Stomach (tissue), 4 donors: ENCODE results near the gene CELSR1.

Source experiments
- POLR2A ChIP-seq, 4 donors: fragments of 450-650 bp; IDR thresholded peaks; one replicate each; pipeline ENCODE4 v1.6.1; 2016; ENCODE audit warnings: antibody characterized with exemption in 4 of 4, control low read depth in 2 of 4, mild to moderate bottlenecking in 1 of 4, moderate library complexity in 1 of 4
- POLR2AphosphoS5 ChIP-seq, 3 donors: sonication (generic); formaldehyde crosslinking; IDR thresholded peaks; one replicate each; pipeline ENCODE4 v1.6.1; 2016; ENCODE audit warnings: antibody characterized with exemption in 3 of 3
- TF ChIP-seq, protein P1 (sequence below), 7 experiments: fragments of 450-650 bp in 4 of 7; fragments of 200-600 bp in 3 of 7; sonication (generic) in 3 of 7; IDR thresholded peaks; one replicate each; pipeline ENCODE4 v1.5.1; 2016 to 2019; ENCODE audit warnings: antibody characterized with exemption in 7 of 7, control low read depth in 2 of 7, mild to moderate bottlenecking in 1 of 7

DNA sequence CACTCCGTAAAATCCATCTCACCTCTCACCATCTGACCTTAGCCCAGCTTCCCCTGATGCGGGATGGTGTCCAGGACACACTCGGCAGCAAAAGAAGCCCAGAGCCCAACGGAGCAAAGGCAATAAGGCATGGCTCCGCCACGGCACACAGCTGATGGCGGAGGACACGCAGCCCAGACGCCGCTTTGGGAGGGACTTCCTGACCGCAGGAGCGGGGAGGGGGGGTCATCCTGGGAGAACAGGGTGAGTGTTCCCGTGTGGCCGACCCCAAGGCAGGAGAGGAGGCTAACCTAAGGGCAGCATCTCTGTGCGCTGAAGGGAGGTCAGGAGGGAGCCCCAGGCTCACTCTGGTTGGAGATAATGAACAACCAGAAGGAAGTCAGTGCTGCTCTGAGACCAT lies 130.6 kb downstream of the CELSR1 start:
- TF ChIP-seq POLR2A (IDR thresholded peaks at IDR 0.05) (no peak), POLR2AphosphoS5 (IDR thresholded peaks at IDR 0.05) (no peak)
- TF ChIP-seq, protein P1, sequence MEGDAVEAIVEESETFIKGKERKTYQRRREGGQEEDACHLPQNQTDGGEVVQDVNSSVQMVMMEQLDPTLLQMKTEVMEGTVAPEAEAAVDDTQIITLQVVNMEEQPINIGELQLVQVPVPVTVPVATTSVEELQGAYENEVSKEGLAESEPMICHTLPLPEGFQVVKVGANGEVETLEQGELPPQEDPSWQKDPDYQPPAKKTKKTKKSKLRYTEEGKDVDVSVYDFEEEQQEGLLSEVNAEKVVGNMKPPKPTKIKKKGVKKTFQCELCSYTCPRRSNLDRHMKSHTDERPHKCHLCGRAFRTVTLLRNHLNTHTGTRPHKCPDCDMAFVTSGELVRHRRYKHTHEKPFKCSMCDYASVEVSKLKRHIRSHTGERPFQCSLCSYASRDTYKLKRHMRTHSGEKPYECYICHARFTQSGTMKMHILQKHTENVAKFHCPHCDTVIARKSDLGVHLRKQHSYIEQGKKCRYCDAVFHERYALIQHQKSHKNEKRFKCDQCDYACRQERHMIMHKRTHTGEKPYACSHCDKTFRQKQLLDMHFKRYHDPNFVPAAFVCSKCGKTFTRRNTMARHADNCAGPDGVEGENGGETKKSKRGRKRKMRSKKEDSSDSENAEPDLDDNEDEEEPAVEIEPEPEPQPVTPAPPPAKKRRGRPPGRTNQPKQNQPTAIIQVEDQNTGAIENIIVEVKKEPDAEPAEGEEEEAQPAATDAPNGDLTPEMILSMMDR (IDR thresholded peaks at IDR 0.05) = no peak
